Measurements from ENCODE around the gene DNASE2B.
"Not testable (repeated sequence)": the region's sequence is repeated elsewhere in the genome, so short reads cannot be mapped to it uniquely, and the experiment has no call there.

The DNASE2B gene

DNA sequence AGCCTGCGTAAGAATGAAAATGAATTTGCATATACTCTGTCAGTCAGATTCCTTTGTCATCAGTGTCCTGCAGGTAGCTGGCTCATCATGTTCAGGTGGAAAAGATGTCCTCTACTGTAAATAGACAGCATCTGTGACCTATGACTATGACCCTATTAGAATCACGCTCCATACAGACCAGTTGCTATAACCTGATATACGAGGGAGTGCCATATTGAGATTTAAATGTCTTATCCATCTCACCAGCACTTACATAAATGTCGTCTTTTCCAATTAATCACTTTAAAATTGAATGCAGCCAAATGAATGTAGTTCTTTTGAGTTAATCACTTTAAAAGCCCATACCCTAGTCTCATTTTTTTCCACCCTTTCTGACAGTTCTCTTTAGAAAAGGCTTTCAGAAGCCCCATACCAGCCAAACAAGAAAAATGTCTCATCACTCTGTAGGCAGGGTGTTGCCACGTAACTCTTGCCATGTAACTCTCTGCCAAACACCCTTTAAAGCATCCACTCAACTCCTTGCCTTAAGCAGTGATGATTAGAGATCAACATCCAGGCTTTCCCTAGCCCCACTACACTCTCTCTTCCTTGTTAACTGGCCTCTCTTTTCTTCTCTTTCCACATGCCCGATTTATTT lies 26.3 kb downstream of the DNASE2B start:
- DNase-seq: no peak

- no peak for DNase-seq
Measured at GRCh38 chr1:84425150-84425896, 27.0 kb downstream of the DNASE2B start.

- DNase-seq: no peak
Measured at GRCh38 chr1:84426376-84426775, 28.1 kb downstream of the DNASE2B start.

DNA sequence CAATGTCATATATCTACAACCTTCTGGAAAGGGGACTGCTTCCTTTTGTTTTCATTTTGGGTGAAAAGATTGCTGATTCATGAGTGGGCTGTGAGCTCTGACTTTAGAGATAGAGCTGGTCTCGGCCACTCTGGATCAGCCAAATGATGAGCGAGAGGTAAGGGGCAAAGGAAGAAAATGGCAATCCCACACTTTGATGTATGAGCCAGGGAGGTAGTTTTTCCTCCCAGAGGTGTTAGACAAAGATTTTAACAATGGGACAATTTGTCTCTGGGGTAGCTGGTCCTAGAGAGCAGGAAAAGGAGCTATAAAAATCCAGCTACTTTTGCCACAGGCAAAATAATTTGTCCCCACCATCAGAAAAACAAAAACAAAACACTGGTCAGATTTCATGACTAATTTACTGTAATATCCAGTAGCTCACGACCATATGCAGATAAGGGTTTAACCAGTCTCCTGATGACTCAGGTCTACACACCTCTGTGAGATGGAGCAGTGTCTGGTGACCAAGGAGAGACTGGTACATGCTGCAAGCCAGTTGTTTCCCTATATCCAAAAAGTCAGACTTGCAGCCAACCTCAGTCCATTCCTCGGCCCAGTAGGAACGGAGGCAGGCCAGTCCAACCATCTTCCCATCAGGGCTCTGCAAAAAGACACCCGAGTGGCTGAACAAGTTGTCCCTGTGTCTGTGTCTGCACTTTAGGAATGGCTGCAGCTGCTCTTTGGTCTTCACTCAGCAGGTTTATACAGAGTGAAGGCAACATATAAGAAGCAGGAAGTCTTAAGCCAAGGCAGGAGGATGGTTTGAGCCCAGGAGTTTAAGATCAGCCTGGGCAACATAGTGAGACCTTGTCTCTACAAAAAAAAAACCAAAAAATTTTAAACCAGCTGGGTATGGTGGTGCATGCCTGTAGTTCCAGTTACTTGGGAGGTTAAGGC lies 29.2 kb downstream of the DNASE2B start:
- DNase-seq: no peak

GRCh38 chr1:84428235-84428634 lies 30.0 kb downstream of the DNASE2B start:
- DNase-seq: no peak

- DNase-seq: no peak
Measured at GRCh38 chr1:84429231-84429630, 30.9 kb downstream of the DNASE2B start.

- DNase-seq: no peak
Measured at GRCh38 chr1:84430546-84430945, 32.3 kb downstream of the DNASE2B start.

DNA sequence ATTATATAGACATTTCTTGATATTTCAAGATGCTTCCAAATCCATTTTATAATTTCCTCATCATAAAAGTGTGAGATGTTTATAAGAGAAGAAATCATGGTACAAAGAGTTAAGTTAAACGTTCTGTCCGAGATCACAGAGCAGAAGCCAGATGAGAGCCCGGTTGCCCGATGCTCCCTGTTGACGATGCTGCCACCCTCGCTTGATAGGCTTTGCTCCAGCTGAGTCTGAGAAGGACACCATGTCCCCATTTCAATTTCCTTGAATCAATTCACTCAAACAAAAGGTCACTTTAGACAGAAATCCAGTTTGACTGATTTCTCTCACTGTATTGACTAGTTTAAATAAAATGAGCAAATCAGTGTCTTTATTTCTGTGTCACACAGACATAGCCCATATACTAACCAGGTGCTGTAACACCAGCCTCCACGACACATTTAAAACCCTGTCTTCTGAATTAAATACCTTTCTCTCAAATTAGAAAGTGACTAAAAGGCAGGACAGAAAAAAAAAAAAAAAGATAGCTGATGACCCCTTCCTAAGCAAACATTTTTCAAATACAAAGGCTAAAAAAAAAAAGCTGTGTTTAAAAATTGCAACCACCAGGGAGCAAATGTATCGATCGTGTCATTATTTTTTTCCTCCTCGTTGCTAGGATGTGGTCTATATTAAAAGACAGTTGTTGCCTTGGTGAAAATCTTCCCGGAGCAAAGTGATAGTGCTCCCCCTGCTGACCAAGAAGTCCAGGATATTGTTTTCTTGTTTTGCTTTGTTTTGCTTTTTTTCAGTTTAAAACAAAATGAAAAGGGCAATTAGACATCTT lies 35.2 kb downstream of the DNASE2B start:
- DNase-seq: peak; percentile 76

- no peak for DNase-seq
Measured at GRCh38 chr1:84434081-84434769, 35.9 kb downstream of the DNASE2B start.

DNA sequence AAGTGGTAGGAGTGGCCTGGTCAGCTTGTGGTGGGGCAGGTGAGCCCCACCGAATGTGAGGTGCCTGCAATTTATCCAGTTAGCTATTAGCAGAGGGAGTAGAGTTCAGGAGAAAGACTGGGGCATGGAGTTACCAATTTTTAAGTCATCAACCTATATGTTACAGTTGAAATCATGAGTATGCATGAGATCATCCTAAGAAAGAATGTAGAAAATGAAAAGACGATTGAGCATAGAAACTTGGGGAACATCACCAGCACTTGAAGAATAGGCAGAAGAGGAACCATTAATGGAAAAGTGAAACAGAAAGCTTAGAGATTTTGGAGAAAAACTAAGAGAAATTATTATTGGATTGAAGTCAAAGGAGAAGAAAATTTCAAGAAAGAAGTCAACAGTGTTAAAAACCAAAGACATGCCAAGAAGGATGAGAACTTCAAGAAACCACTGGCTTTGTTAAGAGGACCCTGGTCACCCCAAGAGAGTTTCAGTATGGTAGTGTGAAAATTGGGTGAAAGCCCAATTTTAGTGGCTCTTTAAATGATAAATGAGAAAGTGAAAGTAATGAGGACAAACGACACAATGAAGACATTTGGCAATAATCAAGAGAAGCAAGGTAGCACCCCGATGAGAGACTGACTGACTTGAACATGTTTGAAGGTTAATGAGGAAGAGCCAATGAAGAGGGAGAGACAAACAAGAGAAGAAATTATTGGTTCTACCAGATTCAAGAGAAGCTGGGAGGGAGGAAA lies 36.7 kb downstream of the DNASE2B start:
- DNase-seq: no peak

DNA sequence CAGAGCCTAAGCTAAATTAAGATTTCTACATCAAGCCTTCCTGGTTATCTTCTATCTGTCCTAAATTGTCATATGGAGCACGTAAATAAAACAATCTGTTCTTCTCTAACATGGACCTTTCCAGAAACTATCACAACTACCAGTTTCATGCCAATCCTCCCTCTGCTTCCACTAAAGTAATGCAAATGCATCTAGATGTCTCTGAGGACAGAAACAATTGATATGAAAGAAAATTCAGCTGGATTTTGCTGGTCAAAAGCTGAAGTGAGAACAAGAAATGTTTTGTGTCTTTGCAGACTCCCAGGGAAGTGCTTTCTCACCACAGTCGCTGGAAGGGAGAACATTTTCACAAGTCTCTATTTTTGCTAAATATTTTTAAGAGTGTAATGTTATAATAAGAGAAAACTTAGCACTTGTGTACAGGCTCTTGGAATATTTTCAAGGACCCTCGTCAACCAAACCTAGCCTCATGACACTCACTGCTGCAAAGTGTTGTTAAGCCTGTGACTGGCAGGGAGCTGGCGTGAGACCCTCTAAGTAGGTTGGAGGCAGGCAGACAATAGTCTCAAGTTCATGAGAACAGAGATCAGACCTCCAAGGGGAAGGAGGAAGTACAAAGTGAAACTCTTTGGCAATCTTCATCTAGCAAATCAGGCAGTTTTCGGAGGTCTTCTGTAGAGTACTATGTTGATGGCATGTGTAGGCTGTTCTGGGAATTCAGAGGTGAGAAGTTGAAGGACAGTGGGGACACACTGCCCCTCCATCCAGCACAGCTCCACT lies 38.8 kb downstream of the DNASE2B start:
- no peak for DNase-seq

GRCh38 chr1:84442256-84442655 lies 44.0 kb downstream of the DNASE2B start:
- no peak for DNase-seq

DNA sequence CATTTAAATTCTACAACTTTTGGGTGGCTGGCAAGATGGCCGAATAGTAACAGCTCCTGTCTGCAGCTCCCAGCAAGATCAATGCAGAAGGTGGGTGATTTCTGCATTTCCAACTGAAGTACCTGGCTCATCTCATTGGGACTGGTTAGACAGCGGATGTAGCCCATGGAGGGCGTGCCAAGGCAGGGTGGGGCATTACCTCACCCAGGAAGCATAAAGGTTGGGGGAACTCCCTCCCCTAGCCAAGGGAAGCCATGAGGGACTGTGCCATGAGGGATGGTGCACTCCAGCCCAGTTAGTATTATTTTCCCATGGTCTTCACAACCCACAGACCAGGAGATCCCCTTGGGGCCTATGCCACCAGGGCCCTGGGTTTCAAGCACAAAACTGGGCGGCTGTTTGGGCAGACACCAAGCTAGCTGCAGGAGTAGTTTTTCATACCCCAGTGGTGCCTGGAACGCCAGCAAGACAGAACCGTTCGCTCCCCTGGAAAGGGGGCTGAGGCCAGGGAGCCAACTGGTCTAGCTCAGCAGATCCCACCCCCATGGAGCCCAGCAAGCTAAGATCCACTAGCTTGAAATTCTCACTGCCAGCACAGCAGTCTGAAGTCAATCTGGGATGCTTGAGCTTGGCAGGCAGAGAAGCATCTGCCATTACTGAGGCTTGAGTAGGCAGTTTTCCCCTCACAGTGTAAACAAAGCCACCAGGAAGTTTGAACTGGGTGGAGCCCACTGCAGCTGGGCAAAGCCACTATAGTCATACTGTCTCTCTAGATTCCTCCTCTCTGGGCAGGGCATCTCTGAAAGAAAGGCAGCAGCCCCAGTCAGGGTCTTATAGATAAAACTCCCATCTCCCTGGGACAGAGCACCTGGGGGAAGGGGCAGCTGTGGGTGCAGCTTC lies 44.7 kb downstream of the DNASE2B start:
- DNase-seq: not testable (repeated sequence)

DNA sequence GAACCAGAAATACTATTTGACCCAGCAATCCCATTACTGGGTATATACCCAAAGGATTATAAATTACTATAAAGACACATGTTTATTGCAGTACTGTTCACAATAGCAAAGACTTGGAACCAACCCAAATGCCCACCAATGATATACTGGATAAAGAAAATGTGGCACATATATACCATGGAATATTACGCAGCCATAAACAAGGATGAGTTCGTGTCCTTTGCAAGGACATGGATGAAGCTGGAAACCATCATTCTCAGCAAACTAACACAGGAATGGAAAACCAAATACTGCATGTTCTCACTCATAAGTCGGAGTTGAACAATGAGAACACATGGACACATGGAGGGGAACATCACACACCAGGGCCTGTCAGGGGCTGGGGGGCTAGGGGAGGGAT lies 50.4 kb downstream of the DNASE2B start:
- DNase-seq: not testable (repeated sequence)

GRCh38 chr1:84450910-84451309 lies 52.6 kb downstream of the DNASE2B start:
- DNase-seq: no peak

- DNase-seq: no peak
Measured at GRCh38 chr1:84452436-84452835, 54.2 kb downstream of the DNASE2B start.

GRCh38 chr1:84462118-84462517 lies 63.8 kb downstream of the DNASE2B start:
- DNase-seq: no peak

Data from NCI-H187 treated with DMSO at 0.1 percent for 48 hours (cell line).